GM23338 (cell line): Measurements from ENCODE around the gene TRA2A. TPM values are rescaled to one million over a fixed set of nuclear protein-coding genes. Genes with fewer than 3 reads are reported as not detected.
"Not testable (repeated sequence)": the region's sequence is repeated elsewhere in the genome, so short reads cannot be mapped to it uniquely, and the experiment has no call there.

Source experiments
- ATAC-seq: fragments of 200-7000 bp; cut with Tn5 transposase; 3 replicates; pipeline ENCODE4 v1.9.1; 2020
- DNase-seq: peaks from one replicate; pipeline ENCODE4 v3.0.0-alpha.2; 2015; ENCODE audit warnings: low spot score
- H2AFZ ChIP-seq: fragments of 200-600 bp; sonication (generic); 2 replicates; pipeline ENCODE4 v1.8.0; 2016; ENCODE audit warnings: antibody characterized with exemption, mild to moderate bottlenecking, moderate library complexity
- H3F3A ChIP-seq: fragments of 200-600 bp; sonication (generic); replicated peaks from 2 replicates; pipeline ENCODE4 v1.8.0; 2017; ENCODE audit warnings: antibody characterized with exemption, mixed run types, low read depth
- H3K27ac ChIP-seq: fragments of 200-600 bp; sonication (generic); 2 replicates; pipeline ENCODE4 v1.6.1; 2016; ENCODE audit warnings: low read depth
- H3K27me3 ChIP-seq: fragments of 200-600 bp; sonication (generic); 2 replicates; pipeline ENCODE4 v1.8.0; 2016; ENCODE audit warnings: mild to moderate bottlenecking, mixed run types, moderate library complexity; ENCODE audit not compliant: insufficient read depth
- H3K36me3 ChIP-seq: fragments of 200-600 bp; sonication (generic); 2 replicates; pipeline ENCODE4 v1.8.0; 2016; ENCODE audit warnings: mild to moderate bottlenecking; ENCODE audit not compliant: insufficient read depth
- H3K4me1 ChIP-seq: fragments of 200-600 bp; sonication (generic); 2 replicates; pipeline ENCODE4 v1.8.0; 2016; ENCODE audit warnings: mild to moderate bottlenecking, moderate library complexity; ENCODE audit not compliant: insufficient read depth
- H3K4me2 ChIP-seq: fragments of 200-600 bp; sonication (generic); 2 replicates; pipeline ENCODE4 v1.7.1; 2017; ENCODE audit warnings: mixed run types
- H3K4me3 ChIP-seq: fragments of 200-600 bp; sonication (generic); 2 replicates; pipeline ENCODE4 v1.6.1; 2016; ENCODE audit warnings: mixed run types
- H3K79me2 ChIP-seq: fragments of 200-600 bp; sonication (generic); replicated peaks from 2 replicates; pipeline ENCODE4 v1.8.0; 2017; ENCODE audit warnings: mild to moderate bottlenecking; ENCODE audit not compliant: insufficient read depth
- H3K9me2 ChIP-seq: fragments of 200-600 bp; sonication (generic); 2 replicates; pipeline ENCODE4 v1.8.0; 2017; ENCODE audit not compliant: insufficient read depth
- H4K20me1 ChIP-seq: fragments of 200-600 bp; sonication (generic); replicated peaks from 2 replicates; pipeline ENCODE4 v1.8.0; 2017; ENCODE audit warnings: mild to moderate bottlenecking; ENCODE audit not compliant: insufficient read depth
- H3K27ac Mint-ChIP-seq: 2 replicates; pipeline ENCODE4 v1.8.0; 2020; ENCODE audit warnings: inconsistent platforms, mild to moderate bottlenecking, moderate library complexity, mixed read lengths
- H3K27me3 Mint-ChIP-seq: 3 replicates; pipeline ENCODE4 v1.8.0; 2022; ENCODE audit warnings: low read depth, mild to moderate bottlenecking, moderate library complexity, mixed read lengths, inconsistent platforms; ENCODE audit not compliant: insufficient read depth, poor library complexity
- H3K36me3 Mint-ChIP-seq: 3 replicates; pipeline ENCODE4 v1.8.0; 2021; ENCODE audit warnings: low read depth, mild to moderate bottlenecking, inconsistent platforms, moderate library complexity, mixed read lengths
- H3K4me1 Mint-ChIP-seq: 3 replicates; pipeline ENCODE4 v1.8.0; 2020; ENCODE audit warnings: mild to moderate bottlenecking, inconsistent platforms, mixed read lengths
- H3K4me3 Mint-ChIP-seq: 3 replicates; pipeline ENCODE4 v1.8.0; 2021; ENCODE audit warnings: moderate library complexity, mild to moderate bottlenecking, inconsistent platforms, mixed read lengths
- H3K9me3 Mint-ChIP-seq: 3 replicates; pipeline ENCODE4 v1.8.0; 2020; ENCODE audit warnings: moderate library complexity, mild to moderate bottlenecking, inconsistent platforms, mixed read lengths
- EZH2phosphoT487 ChIP-seq: fragments of 200-600 bp; sonication (generic); IDR thresholded peaks from one replicate; pipeline ENCODE4 v1.8.1; 2018; ENCODE audit warnings: antibody characterized with exemption; ENCODE audit not compliant: unreplicated experiment
- POLR2AphosphoS5 ChIP-seq: IDR thresholded peaks from 2 replicates; pipeline ENCODE4 v1.6.1; 2016; ENCODE audit warnings: antibody characterized with exemption, low read depth
- ZNF114 ChIP-seq: fragments of 250-450 bp; sonication (Bioruptor Pico); IDR thresholded peaks from 2 replicates; pipeline ENCODE4 v1.5.0; 2020; ENCODE audit warnings: mild to moderate bottlenecking, moderate library complexity
- ZNF331 ChIP-seq: fragments of 250-450 bp; sonication (Bioruptor Pico); IDR thresholded peaks from 2 replicates; pipeline ENCODE4 v1.5.0; 2020; ENCODE audit warnings: low read depth, mild to moderate bottlenecking, moderate library complexity
- polyA plus RNA-seq: library from polyadenylated mRNA; unstranded; fragments of >200 nt; fragmentation: Nextera tagmentation; extraction: Ambion mirVana; gene quantifications from 2 replicates; pipeline ENCODE4 v1.2.1, GENCODE V29; 2016
- total RNA-seq: library from RNA; depleted of rRNA; stranded (reverse); fragments of >200 nt; shearing (Covaris generic); gene quantifications from 2 replicates; pipeline ENCODE4 v1.2.3, GENCODE V29; 2014
- TF ChIP-seq, protein P1 (sequence below): fragments of 250-450 bp; sonication (Bioruptor Pico); IDR thresholded peaks from 2 replicates; pipeline ENCODE4 v1.5.0; 2020; ENCODE audit warnings: mild to moderate bottlenecking, moderate library complexity

The TRA2A gene
- total and polyA plus RNA-seq, 2 experiments from 2014 or later, result 82.6 to 271 TPM

GRCh38 chr7:23529262-23529859 lies 2.4 kb downstream of the TRA2A start:
- peaks cover 65% of the 10 kb centered on the region for H4K20me1 ChIP-seq
- no peak for ATAC-seq

DNA sequence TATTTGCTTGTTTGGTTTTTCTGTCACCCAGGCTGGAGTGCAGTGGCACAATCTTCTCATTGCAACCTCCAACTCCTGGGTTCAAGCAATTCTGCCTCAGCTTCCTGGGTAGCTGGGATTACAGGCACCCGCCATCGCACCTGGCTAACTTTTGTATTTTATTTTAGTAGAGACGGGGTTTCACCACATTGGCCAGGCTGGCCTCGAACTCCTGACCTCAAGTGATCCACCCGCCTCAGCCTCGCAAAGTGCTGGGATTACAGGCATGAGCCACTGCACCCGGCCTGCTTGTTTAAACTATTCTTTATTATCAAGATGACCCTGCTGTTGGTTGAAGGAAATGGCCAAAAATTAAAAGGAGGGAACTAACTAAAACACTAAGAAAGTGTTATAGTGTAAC lies 6.2 kb downstream of the TRA2A start:
- H3K9me2 ChIP-seq, H3K4me2 ChIP-seq, H3K27ac Mint-ChIP-seq, H3K27me3 Mint-ChIP-seq, ATAC-seq, H2AFZ ChIP-seq, H3K27me3 ChIP-seq, H3F3A ChIP-seq, DNase-seq, H3K27ac ChIP-seq, H3K9me3 Mint-ChIP-seq, H3K4me3 ChIP-seq, H3K4me3 Mint-ChIP-seq: not testable (repeated sequence)
- Histone ChIP-seq H4K20me1 (peaks cover 97% of the 10 kb centered on the region), H3K36me3 (peaks cover 15% of the 10 kb centered on the region), H3K79me2 (peaks cover 100% of the 10 kb centered on the region), H3K4me1 (peaks cover 39% of the 10 kb centered on the region)
- peaks cover 44% of the 10 kb centered on the region for H3K36me3 Mint-ChIP-seq
- H3K4me1 Mint-ChIP-seq, result peaks cover 60% of the 10 kb centered on the region

More at GRCh38 chr7:23529262-23529859, 2.4 kb downstream of the TRA2A start:
- H3K27ac Mint-ChIP-seq, result no peak overlapping the region; the same call in 1 of the 2 replicates
- peaks cover 23% of the 10 kb centered on the region for H3K27me3 Mint-ChIP-seq
- TF ChIP-seq, protein P1, sequence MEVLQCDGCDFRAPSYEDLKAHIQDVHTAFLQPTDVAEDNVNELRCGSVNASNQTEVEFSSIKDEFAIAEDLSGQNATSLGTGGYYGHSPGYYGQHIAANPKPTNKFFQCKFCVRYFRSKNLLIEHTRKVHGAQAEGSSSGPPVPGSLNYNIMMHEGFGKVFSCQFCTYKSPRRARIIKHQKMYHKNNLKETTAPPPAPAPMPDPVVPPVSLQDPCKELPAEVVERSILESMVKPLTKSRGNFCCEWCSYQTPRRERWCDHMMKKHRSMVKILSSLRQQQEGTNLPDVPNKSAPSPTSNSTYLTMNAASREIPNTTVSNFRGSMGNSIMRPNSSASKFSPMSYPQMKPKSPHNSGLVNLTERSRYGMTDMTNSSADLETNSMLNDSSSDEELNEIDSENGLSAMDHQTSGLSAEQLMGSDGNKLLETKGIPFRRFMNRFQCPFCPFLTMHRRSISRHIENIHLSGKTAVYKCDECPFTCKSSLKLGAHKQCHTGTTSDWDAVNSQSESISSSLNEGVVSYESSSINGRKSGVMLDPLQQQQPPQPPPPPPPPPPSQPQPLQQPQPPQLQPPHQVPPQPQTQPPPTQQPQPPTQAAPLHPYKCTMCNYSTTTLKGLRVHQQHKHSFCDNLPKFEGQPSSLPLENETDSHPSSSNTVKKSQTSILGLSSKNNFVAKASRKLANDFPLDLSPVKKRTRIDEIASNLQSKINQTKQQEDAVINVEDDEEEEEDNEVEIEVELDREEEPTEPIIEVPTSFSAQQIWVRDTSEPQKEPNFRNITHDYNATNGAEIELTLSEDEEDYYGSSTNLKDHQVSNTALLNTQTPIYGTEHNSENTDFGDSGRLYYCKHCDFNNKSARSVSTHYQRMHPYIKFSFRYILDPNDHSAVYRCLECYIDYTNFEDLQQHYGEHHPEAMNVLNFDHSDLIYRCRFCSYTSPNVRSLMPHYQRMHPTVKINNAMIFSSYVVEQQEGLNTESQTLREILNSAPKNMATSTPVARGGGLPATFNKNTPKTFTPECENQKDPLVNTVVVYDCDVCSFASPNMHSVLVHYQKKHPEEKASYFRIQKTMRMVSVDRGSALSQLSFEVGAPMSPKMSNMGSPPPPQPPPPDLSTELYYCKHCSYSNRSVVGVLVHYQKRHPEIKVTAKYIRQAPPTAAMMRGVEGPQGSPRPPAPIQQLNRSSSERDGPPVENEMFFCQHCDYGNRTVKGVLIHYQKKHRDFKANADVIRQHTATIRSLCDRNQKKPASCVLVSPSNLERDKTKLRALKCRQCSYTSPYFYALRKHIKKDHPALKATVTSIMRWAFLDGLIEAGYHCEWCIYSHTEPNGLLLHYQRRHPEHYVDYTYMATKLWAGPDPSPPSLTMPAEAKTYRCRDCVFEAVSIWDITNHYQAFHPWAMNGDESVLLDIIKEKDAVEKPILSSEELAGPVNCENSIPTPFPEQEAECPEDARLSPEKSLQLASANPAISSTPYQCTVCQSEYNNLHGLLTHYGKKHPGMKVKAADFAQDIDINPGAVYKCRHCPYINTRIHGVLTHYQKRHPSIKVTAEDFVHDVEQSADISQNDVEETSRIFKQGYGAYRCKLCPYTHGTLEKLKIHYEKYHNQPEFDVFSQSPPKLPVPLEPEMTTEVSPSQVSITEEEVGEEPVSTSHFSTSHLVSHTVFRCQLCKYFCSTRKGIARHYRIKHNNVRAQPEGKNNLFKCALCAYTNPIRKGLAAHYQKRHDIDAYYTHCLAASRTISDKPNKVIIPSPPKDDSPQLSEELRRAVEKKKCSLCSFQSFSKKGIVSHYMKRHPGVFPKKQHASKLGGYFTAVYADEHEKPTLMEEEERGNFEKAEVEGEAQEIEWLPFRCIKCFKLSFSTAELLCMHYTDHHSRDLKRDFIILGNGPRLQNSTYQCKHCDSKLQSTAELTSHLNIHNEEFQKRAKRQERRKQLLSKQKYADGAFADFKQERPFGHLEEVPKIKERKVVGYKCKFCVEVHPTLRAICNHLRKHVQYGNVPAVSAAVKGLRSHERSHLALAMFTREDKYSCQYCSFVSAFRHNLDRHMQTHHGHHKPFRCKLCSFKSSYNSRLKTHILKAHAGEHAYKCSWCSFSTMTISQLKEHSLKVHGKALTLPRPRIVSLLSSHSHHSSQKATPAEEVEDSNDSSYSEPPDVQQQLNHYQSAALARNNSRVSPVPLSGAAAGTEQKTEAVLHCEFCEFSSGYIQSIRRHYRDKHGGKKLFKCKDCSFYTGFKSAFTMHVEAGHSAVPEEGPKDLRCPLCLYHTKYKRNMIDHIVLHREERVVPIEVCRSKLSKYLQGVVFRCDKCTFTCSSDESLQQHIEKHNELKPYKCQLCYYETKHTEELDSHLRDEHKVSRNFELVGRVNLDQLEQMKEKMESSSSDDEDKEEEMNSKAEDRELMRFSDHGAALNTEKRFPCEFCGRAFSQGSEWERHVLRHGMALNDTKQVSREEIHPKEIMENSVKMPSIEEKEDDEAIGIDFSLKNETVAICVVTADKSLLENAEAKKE (CRISPR knock-in tag), result no peak
- no peak for TF ChIP-seq ZNF114 (CRISPR knock-in tag)
- TF ChIP-seq ZNF331 (CRISPR knock-in tag), result no peak
- TF ChIP-seq EZH2phosphoT487, result no peak
- 0 out of 2 replicates have a peak, but pooled peaks have one; percentile 26 for TF ChIP-seq POLR2AphosphoS5
- Histone ChIP-seq H3F3A (no peaks in the 10 kb centered on the region), H3K36me3 (no peaks in the 10 kb centered on the region), H3K4me2 (peak overlapping the region; percentile 77), H3K79me2 (peaks cover 75% of the 10 kb centered on the region), H3K9me2 (no peaks in the 10 kb centered on the region), H3K27me3 (no peaks in the 10 kb centered on the region), H3K4me1 (peaks cover 53% of the 10 kb centered on the region), H3K4me3 (peak overlapping the region; percentile 67), H2AFZ (no peak overlapping the region), H3K27ac (peak overlapping the region; percentile 5)
- no peak for DNase-seq
- H3K4me3 Mint-ChIP-seq, result peak overlapping the region; percentile 100
- no peaks in the 10 kb centered on the region for H3K9me3 Mint-ChIP-seq
- peaks cover 53% of the 10 kb centered on the region for H3K4me1 Mint-ChIP-seq
- H3K36me3 Mint-ChIP-seq, result peaks cover 33% of the 10 kb centered on the region
